HepG2 (cell line): ENCODE measurements around the gene SPRTN. TPM values are rescaled to one million over a fixed set of nuclear protein-coding genes. Genes with fewer than 3 reads are reported as not detected.

Experiments
- ATF7-NPFF ChIP-seq: sonication (generic); formaldehyde crosslinking; IDR thresholded peaks from 2 replicates; pipeline ENCODE4 v1.8.1; 2023; ENCODE audit warnings: mild to moderate bottlenecking, low read depth, missing genetic modification reagents, moderate library complexity
- DNMT3B ChIP-seq: conservative IDR thresholded peaks from 2 replicates; pipeline ENCODE4 v1.6.1; 2016; ENCODE audit warnings: missing biosample characterization, control low read depth
- EEA1 ChIP-seq: sonication (generic); formaldehyde crosslinking; IDR thresholded peaks from 2 replicates; pipeline ENCODE4 v1.5.1; 2020; ENCODE audit warnings: mild to moderate bottlenecking, missing genetic modification reagents, borderline replicate concordance
- GTF3A ChIP-seq: sonication (generic); formaldehyde crosslinking; conservative IDR thresholded peaks from 2 replicates; pipeline ENCODE4 v1.4.0; 2020; ENCODE audit warnings: mild to moderate bottlenecking, missing genetic modification reagents
- HDAC1 ChIP-seq: sonication (generic); formaldehyde crosslinking; IDR thresholded peaks from 2 replicates; pipeline ENCODE4 v1.5.1; 2020; ENCODE audit warnings: mild to moderate bottlenecking, missing genetic modification reagents
- MIXL1 ChIP-seq: IDR thresholded peaks from 2 replicates; pipeline ENCODE4 v1.6.1; 2016
- NFKBIZ ChIP-seq: IDR thresholded peaks from 2 replicates; pipeline ENCODE4 v1.6.1; 2018; ENCODE audit warnings: missing genetic modification reagents, missing compliant biosample characterization
- SOX6 ChIP-seq, 2 experiments: fragments of 450-650 bp in 1 of 2; sonication (generic) in 1 of 2; formaldehyde crosslinking in 1 of 2; IDR thresholded peaks; 2 replicates each; pipeline versions ENCODE4 v1.4.0 to v1.6.1; 2017 to 2020; ENCODE audit warnings: antibody characterized with exemption in 1 of 2, mild to moderate bottlenecking in 1 of 2, missing genetic modification reagents in 1 of 2
- YEATS4 ChIP-seq: sonication (generic); formaldehyde crosslinking; IDR thresholded peaks from 2 replicates; pipeline ENCODE4 v1.4.0; 2020; ENCODE audit warnings: missing genetic modification reagents, borderline replicate concordance
- ZFP1 ChIP-seq: IDR thresholded peaks from 2 replicates; pipeline ENCODE4 v1.6.1; 2016
- ZFP36L1 ChIP-seq: sonication (generic); formaldehyde crosslinking; IDR thresholded peaks from 2 replicates; pipeline ENCODE4 v1.8.0; 2022; ENCODE audit warnings: mild to moderate bottlenecking, missing genetic modification reagents, moderate library complexity
- ZFP62 ChIP-seq: sonication (generic); formaldehyde crosslinking; IDR thresholded peaks from 2 replicates; pipeline ENCODE4 v1.4.0; 2020; ENCODE audit warnings: missing genetic modification reagents
- ZIK1 ChIP-seq: sonication (generic); formaldehyde crosslinking; IDR thresholded peaks from 2 replicates; pipeline ENCODE4 v1.5.0; 2020; ENCODE audit warnings: mild to moderate bottlenecking, low read depth, missing genetic modification reagents, borderline replicate concordance
- ZNF136 ChIP-seq: sonication (generic); formaldehyde crosslinking; IDR thresholded peaks from 2 replicates; pipeline ENCODE4 v1.8.1; 2022; ENCODE audit warnings: low read depth, mild to moderate bottlenecking, moderate library complexity, missing genetic modification reagents
- ZNF17 ChIP-seq: sonication (generic); formaldehyde crosslinking; IDR thresholded peaks from 2 replicates; pipeline ENCODE4 v1.5.0; 2020; ENCODE audit warnings: mild to moderate bottlenecking, missing genetic modification reagents
- ZNF446 ChIP-seq: sonication (generic); formaldehyde crosslinking; IDR thresholded peaks from 2 replicates; pipeline ENCODE4 v1.5.0; 2020; ENCODE audit warnings: mild to moderate bottlenecking, missing genetic modification reagents
- ZNF543 ChIP-seq: sonication (generic); formaldehyde crosslinking; IDR thresholded peaks from 2 replicates; pipeline ENCODE4 v1.4.0; 2020; ENCODE audit warnings: mild to moderate bottlenecking, missing genetic modification reagents
- ZNF607 ChIP-seq: sonication (generic); formaldehyde crosslinking; IDR thresholded peaks from 2 replicates; pipeline ENCODE4 v1.5.1; 2020; ENCODE audit warnings: missing genetic modification reagents, mild to moderate bottlenecking, borderline replicate concordance
- ZZZ3 ChIP-seq: sonication (generic); formaldehyde crosslinking; IDR thresholded peaks from 2 replicates; pipeline ENCODE4 v1.4.0; 2020; ENCODE audit warnings: missing genetic modification reagents, mild to moderate bottlenecking, borderline replicate concordance
- polyA plus RNA-seq, 8 experiments: library from polyadenylated mRNA; depleted of rRNA in 3 of 8; stranded (reverse) in 7 of 8; unstranded in 1 of 8; fragments of >200 nt; fragmentation: Illumina TruSeq in 4 of 8; extraction: Trizol in 4 of 8; gene quantifications; 2 replicates each; pipeline versions ENCODE4 v1.2.1 to v1.2.3, GENCODE V29; 2011 to 2016; ENCODE audit warnings: low read depth in 4 of 8, missing spikeins in 1 of 8, mixed read lengths in 1 of 8; ENCODE audit not compliant: insufficient read depth in 1 of 8
- total RNA-seq, 5 experiments: library from RNA; depleted of rRNA; stranded (reverse); fragments of >200 nt; fragmentation: Illumina TruSeq; extraction: Trizol; gene quantifications; 2 replicates each; pipeline ENCODE4 v1.2.3, GENCODE V29; 2016; ENCODE audit warnings: low read depth in 1 of 5
- TF ChIP-seq, protein P1 (sequence below): sonication (generic); formaldehyde crosslinking; IDR thresholded peaks from 2 replicates; pipeline ENCODE4 v1.5.0; 2020; ENCODE audit warnings: missing genetic modification reagents
- TF ChIP-seq, protein P2 (sequence below): sonication (generic); formaldehyde crosslinking; IDR thresholded peaks from 2 replicates; pipeline ENCODE4 v1.9.0; 2022; ENCODE audit warnings: missing genetic modification reagents, mild to moderate bottlenecking, borderline replicate concordance
- TF ChIP-seq, protein P3 (sequence below): sonication (generic); formaldehyde crosslinking; IDR thresholded peaks from 2 replicates; pipeline ENCODE4 v1.5.0; 2020; ENCODE audit warnings: missing genetic modification reagents
- TF ChIP-seq, protein P4 (sequence below): sonication (generic); formaldehyde crosslinking; conservative IDR thresholded peaks from 2 replicates; pipeline ENCODE4 v1.8.0; 2022; ENCODE audit warnings: missing genetic modification reagents
- TF ChIP-seq, protein P5 (sequence below): sonication (generic); formaldehyde crosslinking; IDR thresholded peaks from 2 replicates; pipeline ENCODE4 v1.4.0; 2020; ENCODE audit warnings: missing genetic modification reagents

SPRTN gene
- total and polyA plus RNA-seq, 2 of the 13 experiments (the other 11 are each of a cell fraction or from before 2014, with no cell fraction given) = 4.2 to 15.2 TPM

DNA sequence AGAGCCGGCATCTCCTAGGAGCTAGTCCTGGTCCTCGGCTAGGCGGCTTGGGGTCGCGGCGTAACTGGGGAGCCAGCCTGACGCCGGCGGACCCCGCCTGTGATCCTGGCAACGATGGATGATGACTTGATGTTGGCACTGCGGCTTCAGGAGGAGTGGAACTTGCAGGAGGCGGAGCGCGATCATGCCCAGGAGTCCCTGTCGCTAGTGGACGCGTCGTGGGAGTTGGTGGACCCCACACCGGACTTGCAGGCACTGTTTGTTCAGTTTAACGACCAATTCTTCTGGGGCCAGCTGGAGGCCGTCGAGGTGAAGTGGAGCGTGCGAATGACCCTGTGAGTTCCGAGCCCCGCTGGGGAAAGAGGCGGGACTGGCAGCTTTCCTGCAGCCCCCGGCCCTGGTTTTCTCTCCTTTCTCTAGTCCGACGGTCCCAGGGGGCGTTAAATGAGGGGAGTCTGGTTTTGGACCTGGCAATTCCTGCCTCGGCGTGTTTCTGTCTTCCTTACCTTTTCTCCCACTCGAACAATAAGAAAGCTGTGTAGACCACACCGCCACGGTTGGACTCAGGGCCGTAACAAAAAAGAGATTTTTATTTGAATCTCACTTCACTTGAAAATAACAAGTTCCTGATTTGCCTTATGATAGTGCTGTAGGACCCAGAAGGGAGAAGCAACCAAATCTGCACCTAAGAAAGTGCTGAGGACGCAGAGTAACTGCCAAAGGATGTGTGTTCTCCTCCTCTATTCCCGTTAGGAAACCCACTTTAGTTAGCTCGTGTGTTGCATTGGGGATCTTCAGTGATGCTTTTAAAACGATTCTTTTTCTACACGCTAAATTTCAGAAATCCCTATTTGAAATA is at the start of gene SPRTN (continued):
- TF ChIP-seq, protein P1, sequence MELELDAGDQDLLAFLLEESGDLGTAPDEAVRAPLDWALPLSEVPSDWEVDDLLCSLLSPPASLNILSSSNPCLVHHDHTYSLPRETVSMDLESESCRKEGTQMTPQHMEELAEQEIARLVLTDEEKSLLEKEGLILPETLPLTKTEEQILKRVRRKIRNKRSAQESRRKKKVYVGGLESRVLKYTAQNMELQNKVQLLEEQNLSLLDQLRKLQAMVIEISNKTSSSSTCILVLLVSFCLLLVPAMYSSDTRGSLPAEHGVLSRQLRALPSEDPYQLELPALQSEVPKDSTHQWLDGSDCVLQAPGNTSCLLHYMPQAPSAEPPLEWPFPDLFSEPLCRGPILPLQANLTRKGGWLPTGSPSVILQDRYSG (CRISPR knock-in tag) = no peak
- no peak for TF ChIP-seq ZFP62 (CRISPR knock-in tag)
- no peak for TF ChIP-seq ZNF446 (CRISPR knock-in tag)
- no peak for TF ChIP-seq ZIK1
- TF ChIP-seq SOX6 (IDR thresholded peaks at IDR 0.05) = no peak
- 0 out of 2 replicates have a peak, but pooled peaks have one; percentile 29 for TF ChIP-seq SOX6 (CRISPR knock-in tag; IDR thresholded peaks at IDR 0.05)
- no peak for TF ChIP-seq HDAC1 (CRISPR knock-in tag)
- TF ChIP-seq YEATS4 = peak; percentile 74
- TF ChIP-seq, protein P2, sequence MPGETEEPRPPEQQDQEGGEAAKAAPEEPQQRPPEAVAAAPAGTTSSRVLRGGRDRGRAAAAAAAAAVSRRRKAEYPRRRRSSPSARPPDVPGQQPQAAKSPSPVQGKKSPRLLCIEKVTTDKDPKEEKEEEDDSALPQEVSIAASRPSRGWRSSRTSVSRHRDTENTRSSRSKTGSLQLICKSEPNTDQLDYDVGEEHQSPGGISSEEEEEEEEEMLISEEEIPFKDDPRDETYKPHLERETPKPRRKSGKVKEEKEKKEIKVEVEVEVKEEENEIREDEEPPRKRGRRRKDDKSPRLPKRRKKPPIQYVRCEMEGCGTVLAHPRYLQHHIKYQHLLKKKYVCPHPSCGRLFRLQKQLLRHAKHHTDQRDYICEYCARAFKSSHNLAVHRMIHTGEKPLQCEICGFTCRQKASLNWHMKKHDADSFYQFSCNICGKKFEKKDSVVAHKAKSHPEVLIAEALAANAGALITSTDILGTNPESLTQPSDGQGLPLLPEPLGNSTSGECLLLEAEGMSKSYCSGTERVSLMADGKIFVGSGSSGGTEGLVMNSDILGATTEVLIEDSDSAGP (CRISPR knock-in tag) = peak; percentile 65
- no peak for TF ChIP-seq EEA1 (CRISPR knock-in tag)
- TF ChIP-seq, protein P3, sequence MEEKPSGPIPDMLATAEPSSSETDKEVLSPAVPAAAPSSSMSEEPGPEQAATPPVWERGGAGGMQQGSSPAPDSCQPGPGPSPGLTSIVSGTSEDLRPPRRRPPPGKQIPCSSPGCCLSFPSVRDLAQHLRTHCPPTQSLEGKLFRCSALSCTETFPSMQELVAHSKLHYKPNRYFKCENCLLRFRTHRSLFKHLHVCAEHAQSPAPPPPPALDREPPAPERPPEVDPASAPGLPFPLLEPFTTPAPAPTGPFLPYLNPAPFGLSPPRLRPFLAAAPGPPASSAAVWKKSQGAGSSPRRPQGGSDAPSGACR (CRISPR knock-in tag) = no peak
- TF ChIP-seq MIXL1 (CRISPR knock-in tag) = no peak
- TF ChIP-seq ZNF136 (CRISPR knock-in tag) = no peak
- TF ChIP-seq, protein P4, sequence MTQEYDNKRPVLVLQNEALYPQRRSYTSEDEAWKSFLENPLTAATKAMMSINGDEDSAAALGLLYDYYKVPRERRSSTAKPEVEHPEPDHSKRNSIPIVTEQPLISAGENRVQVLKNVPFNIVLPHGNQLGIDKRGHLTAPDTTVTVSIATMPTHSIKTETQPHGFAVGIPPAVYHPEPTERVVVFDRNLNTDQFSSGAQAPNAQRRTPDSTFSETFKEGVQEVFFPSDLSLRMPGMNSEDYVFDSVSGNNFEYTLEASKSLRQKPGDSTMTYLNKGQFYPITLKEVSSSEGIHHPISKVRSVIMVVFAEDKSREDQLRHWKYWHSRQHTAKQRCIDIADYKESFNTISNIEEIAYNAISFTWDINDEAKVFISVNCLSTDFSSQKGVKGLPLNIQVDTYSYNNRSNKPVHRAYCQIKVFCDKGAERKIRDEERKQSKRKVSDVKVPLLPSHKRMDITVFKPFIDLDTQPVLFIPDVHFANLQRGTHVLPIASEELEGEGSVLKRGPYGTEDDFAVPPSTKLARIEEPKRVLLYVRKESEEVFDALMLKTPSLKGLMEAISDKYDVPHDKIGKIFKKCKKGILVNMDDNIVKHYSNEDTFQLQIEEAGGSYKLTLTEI (CRISPR knock-in tag) = no peak
- TF ChIP-seq ZNF543 (CRISPR knock-in tag) = no peak
- no peak for TF ChIP-seq GTF3A (CRISPR knock-in tag)
- TF ChIP-seq NFKBIZ (CRISPR knock-in tag) = no peak
- no peak for TF ChIP-seq ZFP1 (CRISPR knock-in tag)
- no peak for TF ChIP-seq ZZZ3 (CRISPR knock-in tag)
- TF ChIP-seq DNMT3B (CRISPR knock-in tag) = no peak
- TF ChIP-seq ATF7-NPFF (CRISPR knock-in tag) = peak; percentile 68; the same call in 1 of the 2 replicates
- TF ChIP-seq ZFP36L1 = no peak
- no peak for TF ChIP-seq ZNF17 (CRISPR knock-in tag)
- TF ChIP-seq, protein P5, sequence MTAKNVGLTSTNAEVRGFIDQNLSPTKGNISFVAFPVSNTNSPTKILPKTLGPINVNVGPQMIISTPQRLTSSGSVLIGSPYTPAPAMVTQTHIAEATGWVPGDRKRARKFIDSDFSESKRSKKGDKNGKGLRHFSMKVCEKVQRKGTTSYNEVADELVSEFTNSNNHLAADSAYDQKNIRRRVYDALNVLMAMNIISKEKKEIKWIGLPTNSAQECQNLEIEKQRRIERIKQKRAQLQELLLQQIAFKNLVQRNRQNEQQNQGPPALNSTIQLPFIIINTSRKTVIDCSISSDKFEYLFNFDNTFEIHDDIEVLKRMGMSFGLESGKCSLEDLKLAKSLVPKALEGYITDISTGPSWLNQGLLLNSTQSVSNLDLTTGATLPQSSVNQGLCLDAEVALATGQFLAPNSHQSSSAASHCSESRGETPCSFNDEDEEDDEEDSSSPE (CRISPR knock-in tag) = no peak
- no peak for TF ChIP-seq ZNF607 (CRISPR knock-in tag)
